Transverse colon (tissue), 4 donors: Measurements from ENCODE around the gene UACA. TPM values are rescaled to one million over a fixed set of nuclear protein-coding genes. Genes with fewer than 3 reads are reported as not detected.

Source experiments
- DNase-seq: peaks from one replicate; pipeline ENCODE4 v3.0.0-alpha.2; 2019
- H3K27ac ChIP-seq, 4 donors: fragments of 200-600 bp; sonication (generic); 2 replicates each; pipeline ENCODE4 v1.5.1; 2016 to 2018; ENCODE audit warnings: inconsistent platforms in 4 of 4
- H3K27me3 ChIP-seq: fragments of 200-600 bp; sonication (generic); 2 replicates; pipeline ENCODE4 v1.5.1; 2017; ENCODE audit warnings: inconsistent platforms
- H3K36me3 ChIP-seq, 4 donors: fragments of 200-600 bp; sonication (generic); 2 replicates each; pipeline ENCODE4 v1.5.1; 2017 to 2019; ENCODE audit warnings: inconsistent platforms in 4 of 4
- H3K4me1 ChIP-seq, 4 donors: fragments of 200-600 bp; sonication (generic); 2 replicates each; pipeline ENCODE4 v1.5.1; 2017 to 2020; ENCODE audit warnings: inconsistent platforms in 4 of 4
- H3K4me3 ChIP-seq, 4 donors: fragments of 200-600 bp; sonication (generic); 1 replicate in 1 of 4; 2 replicates in 3 of 4; pipeline versions ENCODE4 v1.5.1 to v1.6.1; 2017 to 2019; ENCODE audit warnings: inconsistent platforms in 4 of 4
- H3K9me3 ChIP-seq, 2 donors: fragments of 200-600 bp; sonication (generic); 2 replicates each; pipeline ENCODE4 v1.5.1; 2017 to 2019; ENCODE audit warnings: inconsistent platforms in 2 of 2
- EP300 ChIP-seq: sonication (generic); formaldehyde crosslinking; IDR thresholded peaks from one replicate; pipeline ENCODE4 v1.6.1; 2017; ENCODE audit warnings: antibody characterized with exemption, low read depth
- POLR2A ChIP-seq: fragments of 450-650 bp; IDR thresholded peaks from one replicate; pipeline ENCODE4 v1.6.1; 2016; ENCODE audit warnings: antibody characterized with exemption, mild to moderate bottlenecking, moderate library complexity
- POLR2AphosphoS5 ChIP-seq, 3 donors: sonication (generic); formaldehyde crosslinking; IDR thresholded peaks; one replicate each; pipeline ENCODE4 v1.6.1; 2016; ENCODE audit warnings: antibody characterized with exemption in 3 of 3
- WGBS, 2 donors: methylation state at CpG; one replicate each; pipeline ENCODE4 v1.1.5; 2018; ENCODE audit warnings: low coverage in 1 of 2; 5-methylcytosine and 5-hydroxymethylcytosine counted together
- in situ Hi-C, 4 donors: fragments of 200-750 bp; cut with MboI; loops; one replicate each; pipeline versions ENCODE4 v1.15.0 to v1.15.1; 2017; ENCODE audit warnings: low sequenced_read_pairs in 3 of 4, low pct_ligation_motif_present in 1 of 4, low pct_unique_long_range_greater_than_20kb in 1 of 4
- intact Hi-C: fragments of 100-400 bp; cut with DNase I; formaldehyde crosslinking; loops from one replicate; pipeline ENCODE4 v1.15.1; 2023; ENCODE audit warnings: low total_unique reads
- total RNA-seq, 4 donors: library from RNA; depleted of rRNA; stranded (reverse); fragments of >200 nt; gene quantifications; one replicate each; pipeline ENCODE4 v1.1.0, GENCODE V29; 2016
- TF ChIP-seq, protein P1 (sequence below), 5 experiments: fragments of 200-600 bp in 3 of 5; fragments of 450-650 bp in 2 of 5; sonication (generic) in 3 of 5; IDR thresholded peaks; 1 replicate in 2 of 5; 2 replicates in 3 of 5; pipeline ENCODE4 v1.5.1; 2016 to 2017; ENCODE audit warnings: antibody characterized with exemption in 5 of 5, inconsistent platforms in 3 of 5, mild to moderate bottlenecking in 2 of 5, moderate library complexity in 1 of 5

Gene UACA
- total RNA-seq, 4 donors from 2014 or later: 19.5 to 90.5 (median 40.8) TPM

GRCh38 chr15:70698836-70699390 is 64.4 kb downstream of the UACA start:
- 57 to 61% methylated on average over 3 of the region's 3 CpGs for WGBS, 2 donors

DNA sequence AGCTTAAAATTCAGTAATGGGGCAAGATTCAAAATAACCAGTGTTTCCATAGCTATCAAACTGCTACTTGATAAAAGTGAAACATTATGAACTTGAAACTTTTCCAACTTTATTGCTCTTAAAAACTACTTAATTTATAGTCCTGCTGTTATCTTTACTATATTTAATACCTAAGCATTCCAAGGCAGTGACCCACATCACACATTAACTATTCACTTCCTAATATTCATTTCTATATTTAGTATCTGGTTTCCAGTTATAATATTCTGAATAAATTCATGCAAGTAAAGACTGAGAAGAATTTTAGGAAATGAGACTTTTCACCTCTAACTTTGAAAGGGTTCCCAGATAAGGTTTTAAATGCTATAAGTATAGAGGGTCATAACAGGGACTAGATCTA is 64.9 kb downstream of the UACA start:
- intact Hi-C loops: no loop called here
- in situ Hi-C loops: no loop called here

More at GRCh38 chr15:70698836-70699390, 64.4 kb downstream of the UACA start:
- intact Hi-C loops (no loop called here), in situ Hi-C loops (no loop called here)
- TF ChIP-seq POLR2A (no peak), POLR2AphosphoS5 (IDR thresholded peaks at IDR 0.05) (no peak), EP300 (no peak)
- TF ChIP-seq, protein P1, sequence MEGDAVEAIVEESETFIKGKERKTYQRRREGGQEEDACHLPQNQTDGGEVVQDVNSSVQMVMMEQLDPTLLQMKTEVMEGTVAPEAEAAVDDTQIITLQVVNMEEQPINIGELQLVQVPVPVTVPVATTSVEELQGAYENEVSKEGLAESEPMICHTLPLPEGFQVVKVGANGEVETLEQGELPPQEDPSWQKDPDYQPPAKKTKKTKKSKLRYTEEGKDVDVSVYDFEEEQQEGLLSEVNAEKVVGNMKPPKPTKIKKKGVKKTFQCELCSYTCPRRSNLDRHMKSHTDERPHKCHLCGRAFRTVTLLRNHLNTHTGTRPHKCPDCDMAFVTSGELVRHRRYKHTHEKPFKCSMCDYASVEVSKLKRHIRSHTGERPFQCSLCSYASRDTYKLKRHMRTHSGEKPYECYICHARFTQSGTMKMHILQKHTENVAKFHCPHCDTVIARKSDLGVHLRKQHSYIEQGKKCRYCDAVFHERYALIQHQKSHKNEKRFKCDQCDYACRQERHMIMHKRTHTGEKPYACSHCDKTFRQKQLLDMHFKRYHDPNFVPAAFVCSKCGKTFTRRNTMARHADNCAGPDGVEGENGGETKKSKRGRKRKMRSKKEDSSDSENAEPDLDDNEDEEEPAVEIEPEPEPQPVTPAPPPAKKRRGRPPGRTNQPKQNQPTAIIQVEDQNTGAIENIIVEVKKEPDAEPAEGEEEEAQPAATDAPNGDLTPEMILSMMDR (IDR thresholded peaks at IDR 0.05): no peak
- Histone ChIP-seq H3K36me3 (no peaks in the 10 kb centered on the region), H3K4me3 (no peak overlapping the region), H3K27me3 (no peaks in the 10 kb centered on the region), H3K4me1 (peaks cover 0 to 32% (median 11%) of the 10 kb centered on the region in 4 donors), H3K9me3 (no peaks in the 10 kb centered on the region), H3K27ac (peak overlapping the region in 1 of 4 donors; percentile 26)
- no peak for DNase-seq

DNA sequence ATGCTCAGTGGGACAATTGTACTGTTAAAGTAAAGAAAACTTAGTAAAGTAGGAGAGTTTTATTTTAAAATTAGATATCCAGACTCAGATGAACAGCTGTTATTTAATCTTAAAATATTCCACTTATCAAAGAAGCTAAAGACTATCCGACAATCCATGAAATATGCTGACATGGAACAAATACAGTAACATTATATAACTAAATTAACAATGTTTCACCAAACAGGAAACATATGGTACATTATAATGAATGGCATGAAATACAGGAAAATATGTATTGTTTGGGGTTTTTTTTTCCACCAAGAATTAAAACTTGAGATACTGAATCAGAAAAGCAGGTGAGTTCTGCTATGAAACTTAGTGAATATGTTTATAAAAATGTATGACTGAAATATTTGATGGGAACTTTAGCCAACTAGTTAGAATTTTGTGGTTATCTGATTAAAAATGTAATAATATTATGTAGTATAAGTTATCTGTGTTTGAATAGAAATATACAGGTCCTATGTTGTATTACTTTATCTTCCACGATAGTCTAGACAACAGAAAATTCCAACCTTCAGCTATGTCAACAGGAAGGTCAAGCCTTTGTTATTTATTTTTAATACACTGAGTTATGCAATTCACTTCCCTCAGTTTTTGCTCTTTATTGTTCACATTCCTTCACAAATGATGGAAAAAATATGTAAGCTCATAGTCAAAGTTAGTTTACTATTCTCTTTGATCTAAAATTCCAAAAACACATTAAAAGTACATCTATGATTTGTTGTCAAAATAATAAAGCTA is 72.7 kb downstream of the UACA start:
- TF ChIP-seq, protein P1 (IDR thresholded peaks at IDR 0.05): no peak
- TF ChIP-seq EP300: no peak
- TF ChIP-seq POLR2AphosphoS5 (IDR thresholded peaks at IDR 0.05): no peak
- TF ChIP-seq POLR2A: no peak
- no peak overlapping the region for H3K4me3 ChIP-seq
- no peaks in the 10 kb centered on the region for H3K4me1 ChIP-seq
- DNase-seq: no peak
- H3K9me3 ChIP-seq: no peaks in the 10 kb centered on the region
- 63 to 69% methylated on average over 2 of the region's 2 CpGs for WGBS, 2 donors
- no peak overlapping the region for H3K27ac ChIP-seq
- in situ Hi-C loops (no loop called here), intact Hi-C loops (no loop called here)
- H3K27me3 ChIP-seq: no peaks in the 10 kb centered on the region
- peaks cover 0 to 10% (median 0%) of the 10 kb centered on the region in 4 donors for H3K36me3 ChIP-seq

More for the DNA sequence above, 64.9 kb downstream of the UACA start:
- H3K4me3 ChIP-seq: no peak overlapping the region
- peak overlapping the region in 2 of 4 donors; percentile 4 to 26 for H3K27ac ChIP-seq
- H3K9me3 ChIP-seq: no peaks in the 10 kb centered on the region
- no peaks in the 10 kb centered on the region for H3K36me3 ChIP-seq
- H3K27me3 ChIP-seq: no peaks in the 10 kb centered on the region
- DNase-seq: no peak
- TF ChIP-seq, protein P1 (IDR thresholded peaks at IDR 0.05): no peak
- TF ChIP-seq POLR2AphosphoS5 (IDR thresholded peaks at IDR 0.05): no peak
- peaks cover 0 to 28% (median 9%) of the 10 kb centered on the region in 4 donors for H3K4me1 ChIP-seq

- no peak for DNase-seq
- in situ Hi-C loops (no loop called here), intact Hi-C loops (no loop called here)
- TF ChIP-seq EP300 (no peak), POLR2AphosphoS5 (IDR thresholded peaks at IDR 0.05) (no peak), POLR2A (no peak)
- TF ChIP-seq, protein P1 (IDR thresholded peaks at IDR 0.05): no peak
- WGBS, 2 donors: 91 to 100% methylated on average over 2 of the region's 2 CpGs
- Histone ChIP-seq H3K4me1 (no peaks in the 10 kb centered on the region), H3K27me3 (no peaks in the 10 kb centered on the region), H3K9me3 (no peaks in the 10 kb centered on the region), H3K36me3 (peaks cover 0 to 10% (median 0%) of the 10 kb centered on the region in 4 donors), H3K4me3 (no peak overlapping the region), H3K27ac (no peak overlapping the region)
Observed at GRCh38 chr15:70690021-70690420, 73.3 kb downstream of the UACA start.
